GM18520 (cell line): Measurements from ENCODE around the gene WDFY1.
"Not testable (repeated sequence)": the region's sequence is repeated elsewhere in the genome, so short reads cannot be mapped to it uniquely, and the experiment has no call there.

Source experiments
- ATAC-seq: cut with Tn5 transposase; IDR thresholded peaks from one replicate; pipeline ENCODE4 v1.9.1; 2021; ENCODE audit not compliant: unreplicated experiment

The WDFY1 gene

DNA sequence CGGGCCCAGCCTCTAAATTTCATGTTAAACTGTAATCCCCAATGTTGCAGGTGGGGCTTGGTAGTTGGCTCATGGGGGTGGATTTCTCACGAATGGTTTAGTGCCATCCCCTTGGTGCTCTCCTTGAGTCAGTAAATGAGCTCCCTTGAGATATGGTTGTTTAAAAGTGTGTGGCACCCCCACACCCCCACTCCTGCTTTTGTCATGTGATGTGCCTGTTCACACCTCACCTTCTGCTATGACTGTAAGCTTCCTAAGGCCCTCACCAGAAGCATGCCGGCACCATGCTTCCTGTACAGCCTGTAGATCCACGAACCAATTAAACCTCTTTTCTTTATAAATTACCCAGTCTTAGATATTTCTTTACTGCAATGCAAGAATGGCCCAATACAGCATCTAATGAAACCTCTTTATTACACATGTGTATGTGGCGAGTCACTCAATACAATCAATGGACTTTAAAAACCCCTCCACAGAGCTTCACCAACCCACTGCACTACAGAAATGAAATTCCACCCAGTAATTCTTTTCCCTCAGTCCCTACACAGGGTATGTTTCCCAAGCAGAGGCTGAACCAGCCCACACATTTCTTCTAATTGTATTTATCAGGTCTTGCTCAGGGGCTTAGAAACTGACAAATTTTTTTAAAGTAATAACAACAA lies 47.3 kb downstream of the WDFY1 start:
- ATAC-seq: peak; percentile 16

GRCh38 chr2:223896833-223897311 lies 48.3 kb downstream of the WDFY1 start:
- ATAC-seq: peak; percentile 47

DNA sequence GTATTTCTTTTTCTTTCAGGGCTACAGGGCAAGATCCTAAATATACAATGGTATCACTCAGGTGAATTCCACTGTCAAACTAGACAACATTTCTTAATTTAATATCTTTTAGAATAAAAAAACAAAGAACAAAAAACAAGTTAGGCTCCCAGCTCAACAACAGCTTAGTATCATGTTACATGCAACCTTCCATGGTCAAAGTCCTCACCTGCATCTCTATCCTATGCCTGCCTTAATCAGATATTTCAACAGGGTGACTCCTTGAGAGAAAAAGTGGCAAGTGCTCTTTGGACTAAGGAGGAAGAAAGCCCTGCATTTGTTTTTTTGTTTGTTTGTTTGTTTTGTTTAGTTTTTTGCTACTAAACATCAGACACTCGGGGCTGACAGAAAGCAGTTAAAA lies 50.2 kb downstream of the WDFY1 start:
- ATAC-seq: no peak

- ATAC-seq: no peak
Measured at GRCh38 chr2:223894009-223894408, 51.1 kb downstream of the WDFY1 start.

DNA sequence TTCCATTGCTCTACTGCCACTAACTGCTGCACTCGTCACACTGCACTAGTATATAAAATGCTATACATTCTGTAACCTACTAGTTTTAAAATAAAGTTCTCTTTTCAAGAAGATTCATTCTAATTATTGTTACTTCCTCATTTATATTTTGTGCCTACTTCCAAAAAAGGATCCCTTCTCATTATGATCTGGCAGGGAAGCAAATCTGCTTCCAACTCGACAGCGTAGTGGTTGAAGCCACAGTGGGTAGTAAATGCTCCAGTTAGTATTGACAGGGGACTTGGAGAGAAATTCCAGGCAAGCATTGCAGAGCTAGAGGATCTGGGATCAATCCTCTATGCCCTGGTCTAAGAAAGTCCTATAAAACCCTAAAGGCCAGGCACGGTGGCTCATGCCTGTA lies 54.4 kb downstream of the WDFY1 start:
- ATAC-seq: no peak

DNA sequence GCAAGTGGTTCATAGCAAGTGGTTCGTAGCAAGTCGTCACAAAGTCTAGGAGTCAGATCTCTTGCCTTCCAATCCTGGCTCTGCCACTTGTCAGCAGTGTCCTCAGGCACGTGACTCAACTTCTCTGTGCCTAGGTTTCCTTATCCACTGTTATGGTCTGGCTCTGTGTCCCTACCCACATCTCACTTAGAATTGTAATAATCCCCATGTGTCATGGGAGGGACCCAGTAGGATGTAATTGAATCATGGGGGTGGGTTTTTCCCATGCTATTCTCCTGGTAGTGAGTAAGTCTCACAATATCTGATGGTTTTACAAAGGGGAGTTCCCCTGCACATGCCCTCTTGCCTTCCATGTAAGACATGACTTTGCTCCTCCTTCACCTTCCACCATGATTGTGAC lies 55.9 kb downstream of the WDFY1 start:
- ATAC-seq: no peak

GRCh38 chr2:223888251-223888650 lies 56.9 kb downstream of the WDFY1 start:
- no peak for ATAC-seq

DNA sequence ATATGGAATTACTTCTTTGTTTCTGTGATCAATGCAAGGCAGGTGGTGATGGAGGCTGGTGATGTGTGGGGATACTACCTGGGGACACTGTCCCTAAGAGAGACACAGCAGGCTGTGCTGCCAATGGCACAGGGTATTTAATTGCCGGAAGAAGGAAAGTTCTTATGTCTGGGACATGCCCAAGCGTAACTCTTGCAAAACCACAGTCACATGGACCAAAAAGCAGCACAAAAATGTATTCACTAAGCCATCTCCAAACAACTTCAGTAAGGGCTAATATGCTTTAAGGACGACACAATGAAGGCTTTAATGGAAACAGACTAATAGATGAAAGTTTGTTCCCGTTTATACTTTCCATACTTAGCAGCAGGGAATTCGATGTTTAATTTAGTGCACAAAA lies 58.0 kb downstream of the WDFY1 start:
- no peak for ATAC-seq

- ATAC-seq: no peak
Measured at GRCh38 chr2:223886726-223887125, 58.4 kb downstream of the WDFY1 start.

GRCh38 chr2:223884399-223884798 lies 60.7 kb downstream of the WDFY1 start:
- ATAC-seq: peak; percentile 79

- ATAC-seq: no peak
Measured at GRCh38 chr2:223882715-223883114, 62.4 kb downstream of the WDFY1 start.

DNA sequence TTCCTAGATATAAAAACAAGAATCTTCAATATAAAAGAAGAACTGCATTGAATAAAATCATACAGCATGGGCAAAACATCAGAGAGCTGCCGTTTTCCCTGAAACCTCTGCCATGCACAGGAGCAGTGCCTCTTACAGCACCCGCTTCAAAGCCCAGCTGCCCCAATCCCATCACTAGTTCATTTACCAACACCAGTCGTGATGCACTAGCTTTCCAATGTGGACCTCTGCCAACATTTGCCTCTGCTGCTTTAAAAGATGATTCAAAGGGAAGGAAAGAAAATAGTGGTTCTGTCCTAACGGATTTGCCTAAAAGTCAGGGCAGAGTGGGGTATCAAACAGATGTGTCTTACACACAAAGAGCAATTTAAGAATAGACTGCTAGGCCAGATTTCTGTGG lies 64.3 kb downstream of the WDFY1 start:
- no peak for ATAC-seq

DNA sequence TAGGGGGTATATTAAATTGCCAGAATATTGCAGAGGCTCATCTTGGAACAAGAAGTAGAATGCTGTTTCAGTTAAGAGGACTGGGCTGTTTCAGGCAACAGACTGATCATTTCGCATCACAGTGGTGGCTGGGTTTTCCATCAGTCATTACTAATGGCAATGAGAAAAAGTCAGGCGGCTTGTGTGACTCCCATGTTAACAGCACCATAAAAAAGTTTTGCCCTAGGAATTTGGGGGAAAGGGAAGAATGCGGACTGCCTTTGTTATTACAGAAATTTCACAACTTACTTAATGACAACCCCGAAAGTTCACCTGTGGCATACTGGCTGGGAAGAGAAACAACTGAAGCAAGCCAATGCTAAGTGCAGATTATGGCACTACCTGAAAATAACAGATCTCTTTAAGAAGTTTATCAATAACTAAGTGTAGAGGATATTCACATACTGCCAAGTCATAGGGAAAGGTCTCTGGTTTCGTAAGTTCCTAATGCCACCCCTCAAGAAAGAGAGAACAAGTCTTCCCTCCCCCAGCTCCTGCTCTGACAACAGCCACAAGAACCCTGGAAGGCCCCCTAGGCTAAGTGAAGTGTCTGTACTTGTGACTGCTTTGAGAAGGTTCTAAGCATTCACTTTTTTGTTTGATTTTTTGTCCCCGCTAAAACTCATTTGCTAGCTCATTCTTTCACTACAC lies 67.3 kb downstream of the WDFY1 start:
- peak; percentile 42 for ATAC-seq

GRCh38 chr2:223873672-223874071 lies 71.5 kb downstream of the WDFY1 start:
- no peak for ATAC-seq

- not testable (repeated sequence) for ATAC-seq
Measured at GRCh38 chr2:223872772-223873171, 72.4 kb downstream of the WDFY1 start.

DNA sequence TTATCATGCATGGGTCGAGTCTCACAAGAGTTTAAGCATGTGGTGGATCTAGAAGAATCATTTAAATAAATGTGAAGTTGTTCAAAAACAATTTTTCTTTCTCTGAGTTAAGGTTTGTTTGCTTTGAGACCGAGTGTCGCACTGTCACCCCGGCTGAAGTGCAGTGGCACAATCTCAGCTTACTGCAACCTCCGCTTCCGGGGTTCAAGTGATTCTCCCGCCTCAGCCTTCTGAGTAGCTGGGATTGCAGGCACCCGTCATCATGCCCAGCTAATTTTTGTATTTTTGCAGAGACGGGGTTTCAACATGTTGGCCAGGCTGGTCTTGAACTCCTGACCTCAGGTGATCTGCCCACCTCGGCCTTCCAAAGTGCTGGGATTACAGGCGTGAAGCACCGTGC lies 73.5 kb downstream of the WDFY1 start:
- not testable (repeated sequence) for ATAC-seq

- no peak for ATAC-seq
Measured at GRCh38 chr2:223870840-223871611, 74.1 kb downstream of the WDFY1 start.

DNA sequence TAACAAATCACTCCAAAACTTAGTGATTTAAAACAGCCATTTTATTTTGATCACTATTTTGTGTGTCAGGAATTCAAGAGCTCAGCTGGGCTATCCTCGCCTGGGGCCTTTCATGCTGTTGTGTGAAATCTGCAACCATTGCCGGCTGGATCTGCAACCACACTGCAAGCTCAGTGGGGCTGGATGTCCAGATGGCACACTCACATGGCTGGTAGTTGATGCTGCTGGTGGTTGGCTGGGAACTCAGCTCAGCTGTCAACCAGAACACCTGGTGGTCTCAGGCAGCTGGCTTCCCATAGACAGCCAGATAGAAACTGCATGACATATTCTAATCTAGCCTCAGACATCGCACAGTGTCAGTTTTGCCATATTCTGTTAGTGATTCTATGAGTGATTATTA lies 77.1 kb downstream of the WDFY1 start:
- no peak for ATAC-seq

DNA sequence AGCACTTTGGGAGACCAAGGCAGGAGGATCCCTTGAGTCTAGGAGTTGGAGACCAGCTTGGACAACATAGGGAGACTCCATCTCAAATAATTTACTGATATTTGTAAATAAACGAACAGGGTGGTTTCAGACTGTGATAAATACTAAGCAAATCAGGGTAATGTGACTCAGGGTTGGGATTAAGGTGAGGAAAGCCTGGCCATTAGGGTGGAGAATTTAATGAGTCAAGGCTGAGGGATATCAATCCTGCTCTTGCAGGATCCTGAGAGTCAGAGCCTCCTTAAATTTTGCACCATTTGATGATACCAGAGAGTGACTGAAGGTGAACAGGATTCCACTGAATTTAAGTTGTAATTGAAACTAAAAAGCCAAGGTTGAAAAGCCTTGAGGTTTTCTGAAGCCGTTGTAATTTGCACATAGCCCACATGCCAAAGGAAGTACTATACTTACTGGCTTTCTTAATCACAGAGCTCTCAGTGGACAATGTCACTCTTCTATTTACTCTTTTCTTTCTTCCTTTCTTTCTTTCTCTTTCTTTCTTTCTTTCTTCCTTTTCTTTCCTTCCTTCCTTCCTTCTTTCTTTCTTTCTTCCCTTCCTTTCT lies 79.1 kb downstream of the WDFY1 start:
- ATAC-seq: no peak

- no peak for ATAC-seq
Measured at GRCh38 chr2:223865124-223865523, 80.0 kb downstream of the WDFY1 start.

DNA sequence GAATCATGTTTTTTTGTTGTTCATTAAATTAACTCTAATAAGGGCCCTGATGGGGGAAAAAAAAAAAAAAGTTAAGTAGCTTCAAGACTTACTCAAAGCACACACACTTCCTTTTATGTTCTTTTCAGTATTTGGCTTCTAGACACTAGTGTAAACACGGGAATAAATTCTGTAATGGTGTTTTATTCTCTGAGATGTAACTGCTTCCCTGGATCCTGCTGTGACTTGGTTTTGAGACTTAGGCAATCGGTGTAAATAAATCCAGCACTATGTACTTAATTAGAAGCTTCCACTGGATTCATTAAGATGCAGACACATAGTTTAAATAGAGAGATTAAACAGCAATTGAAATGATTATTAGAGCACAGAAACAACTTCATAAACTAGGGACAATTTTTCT lies 81.6 kb downstream of the WDFY1 start:
- no peak for ATAC-seq
